ENCODE results near the gene CEP72. TPM values are rescaled to one million over a fixed set of nuclear protein-coding genes. Genes with fewer than 3 reads are reported as not detected.

CEP72 gene, protein sequence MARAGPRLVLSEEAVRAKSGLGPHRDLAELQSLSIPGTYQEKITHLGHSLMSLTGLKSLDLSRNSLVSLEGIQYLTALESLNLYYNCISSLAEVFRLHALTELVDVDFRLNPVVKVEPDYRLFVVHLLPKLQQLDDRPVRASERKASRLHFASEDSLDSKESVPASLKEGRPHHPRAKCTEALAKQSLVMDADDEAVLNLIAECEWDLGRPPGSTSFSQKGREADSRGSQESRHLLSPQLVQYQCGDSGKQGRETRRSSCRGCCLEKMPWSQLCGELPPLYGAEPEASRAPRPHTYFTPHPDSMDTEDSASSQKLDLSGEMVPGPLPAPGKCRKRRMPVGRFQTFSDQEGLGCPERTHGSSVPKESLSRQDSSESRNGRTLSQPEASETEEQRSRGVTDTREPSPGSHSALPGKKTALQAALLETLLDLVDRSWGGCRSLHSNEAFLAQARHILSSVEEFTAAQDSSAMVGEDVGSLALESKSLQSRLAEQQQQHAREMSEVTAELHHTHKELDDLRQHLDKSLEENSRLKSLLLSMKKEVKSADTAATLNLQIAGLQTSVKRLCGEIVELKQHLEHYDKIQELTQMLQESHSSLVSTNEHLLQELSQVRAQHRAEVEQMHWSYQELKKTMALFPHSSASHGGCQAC
- 4.2 and 6.8 TPM in 2 replicates for total RNA-seq

- H3K27me3 ChIP-seq (ENCODE audit: control insufficient read depth, insufficient read depth, low read length): peaks cover 3% of the 10 kb centered on the region
- DNase-seq (ENCODE audit: low read depth): peak; percentile 62
- peak within 1 kb of the TSS; percentile 70 for H3K4me3 ChIP-seq (ENCODE audit: low read depth, low read length)
- no peak for TF ChIP-seq CTCF (IDR thresholded peaks at IDR 0.05; ENCODE audit: insufficient read depth, low read length, severe bottlenecking)
- no peak for FAIRE-seq
- H3K36me3 ChIP-seq (ENCODE audit: control insufficient read depth, insufficient read depth, low read length): peaks cover 1% of the 10 kb centered on the region
Measured at GRCh38 chr5:611731-612486, at the start of gene CEP72. TSS of gene CEP72 (plus strand) at chr5:612340. CDS start at chr5:612362, 22 bp downstream.

GRCh38 chr5:565782-566440, 46.2 kb upstream of the CEP72 start:
- no peak for TF ChIP-seq CTCF (IDR thresholded peaks at IDR 0.05; ENCODE audit: insufficient read depth, low read length, severe bottlenecking)
- H3K36me3 ChIP-seq (ENCODE audit: control insufficient read depth, insufficient read depth, low read length): no peaks in the 10 kb centered on the region
- no peak overlapping the region for H3K4me3 ChIP-seq (ENCODE audit: low read depth, low read length)
- H3K27me3 ChIP-seq (ENCODE audit: control insufficient read depth, insufficient read depth, low read length): no peaks in the 10 kb centered on the region
- peak; percentile 58 for DNase-seq (ENCODE audit: low read depth)
- FAIRE-seq: no peak

DNA sequence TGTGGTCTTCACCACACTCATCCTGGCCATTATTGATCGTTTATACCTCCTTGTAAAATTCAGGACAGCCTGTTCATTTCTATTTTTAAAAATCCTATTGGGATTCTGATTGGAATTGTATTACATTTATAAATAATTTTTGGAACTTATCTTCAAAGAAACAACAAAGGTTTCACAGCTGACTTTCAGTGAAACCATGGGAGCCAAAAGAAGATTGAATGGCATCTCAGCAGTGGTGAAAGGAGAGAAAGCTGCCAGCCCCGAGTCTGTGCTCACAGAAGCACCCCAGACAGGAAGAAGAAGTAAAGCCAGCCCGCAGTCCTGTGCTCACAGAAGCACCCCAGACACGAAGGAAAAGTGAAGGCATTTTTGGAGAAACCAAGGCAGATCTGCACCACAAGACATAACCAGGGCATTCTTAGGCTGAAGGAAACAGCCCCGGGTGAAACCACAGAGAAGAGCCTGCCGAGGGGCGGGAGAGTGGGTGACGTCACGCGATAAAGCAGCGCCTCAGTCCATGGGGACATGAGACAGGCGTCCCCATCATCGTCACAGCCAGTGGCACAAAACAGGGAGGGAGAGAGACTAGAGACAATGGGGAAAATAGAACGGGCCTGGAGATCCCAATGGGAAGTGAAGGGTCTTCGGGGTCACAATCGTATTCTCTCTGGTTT, 45.4 kb upstream of the CEP72 start:
- H3K27me3 ChIP-seq (ENCODE audit: control insufficient read depth, insufficient read depth, low read length): no peaks in the 10 kb centered on the region

DNA sequence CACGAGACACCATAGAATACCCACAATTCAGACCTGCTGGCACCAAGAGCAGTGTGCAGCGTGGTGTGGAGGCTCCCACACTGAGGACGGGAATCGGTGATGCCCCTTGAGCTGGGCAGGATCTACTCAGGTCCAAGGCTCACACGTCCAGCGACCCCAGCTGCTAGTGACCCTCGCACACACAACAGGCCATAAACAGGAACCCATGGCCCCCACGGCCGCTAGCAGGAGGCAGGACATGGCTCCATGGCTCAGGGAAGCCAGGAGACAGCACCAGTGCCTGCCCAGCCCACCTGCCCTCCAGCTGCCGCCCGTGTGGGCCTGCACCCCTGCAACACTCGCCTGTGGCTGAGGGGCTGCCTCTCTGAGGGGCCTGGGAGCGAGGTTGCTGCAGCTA, 44.5 kb upstream of the CEP72 start:
- Histone ChIP-seq H3K27me3 (ENCODE audit: control insufficient read depth, insufficient read depth, low read length) (peaks cover 2% of the 10 kb centered on the region), H3K4me3 (ENCODE audit: low read depth, low read length) (no peak overlapping the region), H3K36me3 (ENCODE audit: control insufficient read depth, insufficient read depth, low read length) (no peaks in the 10 kb centered on the region)
- no peak for TF ChIP-seq CTCF (IDR thresholded peaks at IDR 0.05; ENCODE audit: insufficient read depth, low read length, severe bottlenecking)
- no peak for FAIRE-seq
- DNase-seq (ENCODE audit: low read depth): no peak

More for the DNA sequence above, 45.4 kb upstream of the CEP72 start:
- DNase-seq (ENCODE audit: low read depth) (no peak), FAIRE-seq (no peak)
- TF ChIP-seq CTCF (IDR thresholded peaks at IDR 0.05; ENCODE audit: insufficient read depth, low read length, severe bottlenecking): no peak
- Histone ChIP-seq H3K4me3 (ENCODE audit: low read depth, low read length) (no peak overlapping the region), H3K36me3 (ENCODE audit: control insufficient read depth, insufficient read depth, low read length) (no peaks in the 10 kb centered on the region)

- Histone ChIP-seq H3K36me3 (ENCODE audit: control insufficient read depth, insufficient read depth, low read length) (no peaks in the 10 kb centered on the region), H3K27me3 (ENCODE audit: control insufficient read depth, insufficient read depth, low read length) (peaks cover 4% of the 10 kb centered on the region), H3K4me3 (ENCODE audit: low read depth, low read length) (no peak overlapping the region)
- FAIRE-seq (peak; percentile 58), DNase-seq (ENCODE audit: low read depth) (no peak)
- TF ChIP-seq CTCF (IDR thresholded peaks at IDR 0.05; ENCODE audit: insufficient read depth, low read length, severe bottlenecking): no peak
Measured at GRCh38 chr5:568061-568781, 43.9 kb upstream of the CEP72 start.

Data from bronchial epithelial cell (primary cell).